GM19043 (cell line): ENCODE data around the gene MACF1.

Experiments used
- ATAC-seq: cut with Tn5 transposase; IDR thresholded peaks from one replicate; pipeline ENCODE4 v1.9.1; 2021; ENCODE audit warnings: low read depth; ENCODE audit not compliant: unreplicated experiment

MACF1 gene

DNA sequence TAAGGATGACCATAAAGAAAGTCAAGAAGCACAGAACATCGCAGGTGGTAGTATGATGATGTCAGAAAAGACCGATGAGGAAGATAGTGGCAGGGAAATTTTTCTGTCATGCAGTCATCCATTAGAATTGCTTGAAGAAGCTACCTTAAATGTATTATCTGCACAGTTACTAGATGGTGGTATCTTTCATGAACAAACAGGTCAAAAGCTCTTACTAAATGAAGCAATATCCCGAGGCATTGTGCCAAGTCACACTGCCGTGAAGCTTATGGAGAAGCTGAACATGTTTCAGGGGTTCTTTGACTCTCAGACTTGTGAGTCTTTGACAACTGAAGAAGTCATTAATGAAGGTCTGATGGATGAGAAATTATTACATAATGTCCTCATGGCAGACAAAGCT is 128.8 kb downstream of the MACF1 start:
- no peak for ATAC-seq

DNA sequence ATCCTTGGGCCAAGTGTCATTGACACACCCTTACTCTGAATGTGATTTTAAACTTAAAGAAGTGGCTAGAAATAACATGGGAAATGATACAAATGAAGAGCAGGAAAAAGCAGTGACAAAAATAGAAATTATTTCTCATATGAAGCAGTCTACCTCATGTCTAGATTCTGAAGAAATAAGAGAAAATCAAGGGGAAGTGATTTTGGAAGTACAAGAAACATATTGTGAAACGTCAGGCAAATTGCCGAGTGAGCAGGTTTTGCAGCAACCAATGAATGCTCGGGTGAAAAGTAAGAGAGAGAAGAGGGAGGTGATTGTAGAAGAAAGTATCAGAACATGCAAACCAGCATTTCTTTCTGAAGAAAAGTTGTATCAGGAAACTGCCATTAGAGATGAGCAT is 130.7 kb downstream of the MACF1 start:
- ATAC-seq: no peak

DNA sequence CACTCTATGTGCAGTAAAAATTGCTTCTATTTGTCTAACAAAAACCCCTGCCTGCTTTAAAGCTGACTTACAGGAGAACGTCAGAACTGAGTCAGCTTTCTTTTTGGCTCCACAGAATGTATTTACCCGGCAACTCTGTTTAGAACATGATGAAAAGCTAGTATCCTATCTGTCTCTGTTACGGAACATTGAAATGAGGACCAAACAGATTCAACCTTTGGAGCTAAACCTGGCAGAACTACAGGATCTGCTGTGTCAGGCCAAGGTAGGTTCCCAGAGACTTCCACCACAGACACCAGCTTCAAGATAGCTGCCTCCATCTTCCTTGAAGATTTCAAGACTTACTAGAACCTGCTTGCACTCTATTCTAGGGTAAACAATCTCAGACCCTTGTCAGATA is 132.6 kb downstream of the MACF1 start:
- ATAC-seq: no peak

DNA sequence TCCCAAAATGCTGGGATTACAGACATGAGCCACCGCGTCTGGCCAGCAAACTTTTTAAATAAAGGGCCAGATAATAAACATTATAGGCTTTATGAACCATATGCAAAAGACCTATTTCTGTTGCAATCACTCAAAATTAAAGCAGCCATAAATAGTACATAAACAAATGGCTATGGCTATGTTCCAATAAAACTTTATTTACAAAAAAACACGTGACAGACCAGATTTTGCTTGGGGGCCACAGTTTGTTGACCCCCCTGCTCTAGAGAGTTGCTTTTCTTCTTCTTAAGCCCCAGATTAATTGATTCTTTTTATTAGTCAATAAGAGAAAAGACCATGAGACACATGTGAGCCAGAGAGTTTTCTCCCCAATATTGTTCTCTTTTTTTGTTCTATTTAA is 138.3 kb downstream of the MACF1 start:
- no peak for ATAC-seq

DNA sequence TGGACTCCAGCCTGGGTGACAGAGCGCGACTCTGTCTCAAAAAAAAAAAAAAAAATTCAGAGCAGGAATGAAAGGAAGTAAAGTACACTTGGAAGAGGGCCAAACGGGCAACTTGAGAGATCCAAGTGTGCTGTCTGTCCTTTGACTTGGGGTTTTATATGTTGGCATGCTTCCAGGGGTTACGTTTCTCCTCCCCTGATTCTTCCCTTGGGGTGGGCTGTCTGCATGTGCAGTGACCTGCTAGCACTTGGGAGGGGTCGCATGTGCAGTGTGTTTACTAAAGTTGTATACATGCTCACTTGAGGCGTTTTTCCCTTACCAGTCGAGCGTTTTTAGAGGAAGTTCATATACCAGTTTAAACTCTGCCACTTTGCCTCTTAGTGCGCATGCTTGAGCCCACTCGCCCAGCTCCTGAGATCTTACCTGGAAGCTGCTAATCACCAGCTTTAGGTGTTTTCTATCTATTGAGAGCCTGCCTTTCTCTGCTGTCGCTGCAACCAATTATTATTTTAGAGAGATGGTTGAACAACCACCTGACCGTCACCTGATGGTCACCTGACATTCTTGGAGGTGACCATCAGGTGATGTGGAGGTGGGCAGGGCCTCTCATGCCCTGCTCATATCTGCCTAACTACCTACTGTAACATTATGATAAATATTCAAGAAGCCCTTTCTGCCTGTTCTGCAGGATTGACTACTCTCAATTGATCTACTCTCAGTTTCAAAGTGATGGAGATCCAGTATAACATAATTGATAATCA is 140.1 kb downstream of the MACF1 start:
- ATAC-seq: no peak

DNA sequence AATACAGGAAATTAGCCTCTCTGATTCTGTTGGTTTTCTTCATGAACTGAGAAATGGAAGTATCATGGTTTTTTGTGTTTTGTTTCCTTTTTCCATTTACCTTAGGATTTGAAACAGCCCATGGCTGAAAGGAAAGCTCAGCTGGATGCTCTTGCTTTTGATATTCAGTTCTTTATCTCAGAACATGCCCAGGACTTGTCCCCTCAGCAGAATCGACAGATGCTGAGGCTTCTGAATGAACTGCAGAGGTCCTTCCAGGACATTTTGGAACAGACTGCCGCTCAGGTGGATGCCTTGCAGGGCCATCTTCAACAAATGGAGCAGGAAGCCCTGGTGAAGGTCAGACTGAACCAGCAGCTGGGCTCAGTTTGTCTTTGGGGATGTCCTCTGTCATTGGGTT is 142.4 kb downstream of the MACF1 start:
- no peak for ATAC-seq

DNA sequence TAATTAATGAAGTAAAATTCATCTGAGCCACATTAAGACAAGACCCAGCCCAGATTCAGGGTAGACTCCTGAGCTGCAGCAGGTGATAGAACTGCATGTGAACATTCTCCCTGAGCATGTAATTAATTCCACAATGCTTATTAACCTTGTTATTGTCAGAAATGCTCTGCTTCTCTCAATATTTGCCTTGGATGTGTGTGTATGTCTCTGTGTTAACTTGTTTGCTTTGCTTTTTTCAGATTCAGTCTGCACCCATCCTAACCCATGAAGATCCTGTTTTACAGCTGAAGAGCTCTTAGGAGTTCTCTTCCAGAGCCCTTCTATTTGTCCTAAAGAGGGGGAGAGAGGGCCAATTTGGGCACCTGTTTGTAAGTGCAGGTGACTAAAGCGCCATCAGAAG is 143.8 kb downstream of the MACF1 start:
- ATAC-seq: no peak

DNA sequence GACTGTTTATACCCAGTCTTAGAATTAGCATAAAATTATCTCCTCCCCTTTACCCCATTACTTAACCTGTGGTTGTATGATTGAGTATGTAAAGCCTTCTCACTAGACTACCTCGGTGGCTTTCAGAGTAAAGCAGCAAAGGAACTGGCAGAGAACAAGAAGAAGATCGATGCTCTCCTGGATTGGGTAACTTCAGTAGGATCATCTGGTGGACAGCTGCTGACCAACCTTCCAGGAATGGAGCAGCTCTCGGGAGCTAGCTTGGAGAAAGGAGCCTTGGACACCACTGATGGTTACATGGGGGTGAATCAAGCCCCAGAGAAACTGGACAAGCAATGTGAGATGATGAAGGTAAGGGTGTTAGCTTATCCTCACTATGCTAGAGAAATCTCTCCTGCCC is 148.4 kb downstream of the MACF1 start:
- no peak for ATAC-seq

DNA sequence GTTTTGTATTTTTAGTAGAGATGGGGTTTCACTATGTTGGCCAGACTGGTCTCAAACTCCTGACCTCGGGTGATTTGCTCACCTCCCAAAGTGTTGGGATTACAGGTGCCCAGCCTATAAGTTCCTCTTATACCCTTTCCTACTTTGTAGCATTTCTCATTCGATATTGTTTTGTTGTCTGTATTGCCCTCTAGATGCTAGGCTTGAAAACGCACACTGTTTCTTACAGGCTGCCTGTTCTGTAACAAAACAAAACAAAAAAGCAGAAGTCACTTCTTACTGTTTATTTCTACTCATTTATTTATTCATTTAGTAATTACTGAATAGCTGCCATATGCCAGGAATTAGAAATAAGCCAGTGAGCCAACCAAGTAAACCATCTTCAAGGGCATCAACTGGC is 150.1 kb downstream of the MACF1 start:
- ATAC-seq: no peak

DNA sequence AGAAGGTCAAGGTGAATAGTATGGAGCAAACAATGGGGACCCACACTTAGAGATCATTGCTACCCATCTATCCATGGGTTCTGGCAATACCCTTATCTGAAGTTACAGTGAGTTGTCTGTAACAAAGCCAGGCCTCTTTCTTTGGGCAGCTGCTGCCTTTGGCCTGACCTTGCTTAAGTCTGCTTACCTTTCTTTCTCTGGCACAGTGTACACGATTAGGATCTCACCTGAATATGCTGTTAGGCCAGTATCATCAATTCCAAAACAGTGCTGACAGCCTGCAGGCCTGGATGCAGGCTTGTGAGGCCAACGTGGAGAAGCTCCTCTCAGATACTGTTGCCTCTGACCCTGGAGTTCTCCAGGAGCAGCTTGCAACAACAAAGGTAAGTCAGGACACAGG is 154.0 kb downstream of the MACF1 start:
- ATAC-seq: no peak

DNA sequence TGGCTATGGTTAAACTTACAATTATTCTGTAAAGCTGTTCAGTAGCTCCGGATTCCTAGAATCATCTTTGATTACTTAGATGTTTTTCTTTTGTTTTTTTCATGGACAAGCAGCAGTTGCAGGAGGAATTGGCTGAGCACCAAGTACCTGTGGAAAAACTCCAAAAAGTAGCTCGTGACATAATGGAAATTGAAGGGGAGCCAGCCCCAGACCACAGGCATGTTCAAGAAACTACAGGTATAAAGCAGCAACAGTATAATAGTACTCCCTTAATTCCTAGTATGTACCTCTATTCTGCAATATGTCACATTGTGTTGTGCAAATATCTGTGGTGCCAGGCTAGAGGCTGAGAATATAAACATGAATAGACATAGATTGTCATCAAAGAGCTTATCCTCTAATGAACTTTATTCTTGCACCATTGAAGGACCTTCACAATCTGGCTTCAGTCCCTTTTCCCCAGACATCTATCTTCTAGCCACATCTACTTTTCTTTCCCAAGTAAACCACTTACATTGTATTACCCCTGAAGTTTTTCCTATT is 154.6 kb downstream of the MACF1 start:
- ATAC-seq: no peak

DNA sequence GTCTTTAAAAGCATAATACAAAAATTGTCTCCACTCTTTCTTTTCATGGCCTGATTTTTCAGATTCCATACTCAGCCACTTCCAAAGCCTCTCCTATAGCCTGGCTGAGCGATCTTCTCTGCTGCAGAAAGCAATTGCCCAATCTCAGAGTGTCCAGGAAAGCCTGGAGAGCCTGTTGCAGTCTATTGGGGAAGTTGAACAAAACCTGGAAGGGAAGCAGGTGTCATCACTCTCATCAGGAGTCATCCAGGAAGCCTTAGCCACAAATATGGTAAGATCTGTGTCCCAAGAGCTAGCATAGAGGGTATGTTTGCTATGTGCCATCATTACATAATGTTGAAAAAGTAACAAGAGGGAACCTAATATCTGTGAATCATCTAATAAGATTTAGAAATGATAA is 156.2 kb downstream of the MACF1 start:
- ATAC-seq: no peak

DNA sequence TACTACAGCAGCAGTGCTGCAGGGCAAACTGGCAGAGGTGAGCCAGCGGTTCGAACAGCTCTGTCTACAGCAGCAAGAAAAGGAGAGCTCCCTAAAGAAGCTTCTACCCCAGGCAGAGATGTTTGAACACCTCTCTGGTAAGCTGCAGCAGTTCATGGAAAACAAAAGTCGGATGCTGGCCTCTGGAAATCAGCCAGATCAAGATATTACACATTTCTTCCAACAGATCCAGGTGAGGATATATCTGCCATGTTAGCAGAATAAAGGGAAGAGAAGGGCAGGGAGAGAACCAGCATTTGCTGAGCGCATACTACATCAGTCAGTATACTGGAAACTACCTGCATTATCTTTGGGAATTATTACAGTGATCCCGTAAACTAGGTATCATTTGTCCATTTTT is 157.0 kb downstream of the MACF1 start:
- ATAC-seq: no peak

DNA sequence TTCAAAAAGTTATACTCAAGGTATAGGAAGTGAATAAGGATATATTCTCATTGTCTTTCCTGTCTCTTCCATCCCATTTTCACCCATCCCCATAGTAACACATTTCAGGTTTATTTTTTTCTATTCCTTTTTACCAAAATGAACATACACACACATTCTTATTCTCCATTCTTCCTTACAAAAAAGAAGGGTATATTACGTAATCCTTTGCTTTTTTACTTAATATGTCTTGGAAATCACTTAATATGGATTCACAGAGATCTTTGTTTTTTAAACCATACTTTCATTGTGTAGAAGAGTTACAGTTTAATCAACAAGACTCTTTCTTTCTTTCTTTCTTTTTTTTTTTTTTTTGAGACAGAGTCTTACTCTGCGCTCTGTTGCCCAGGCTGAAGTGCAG is 158.8 kb downstream of the MACF1 start:
- ATAC-seq: no peak

DNA sequence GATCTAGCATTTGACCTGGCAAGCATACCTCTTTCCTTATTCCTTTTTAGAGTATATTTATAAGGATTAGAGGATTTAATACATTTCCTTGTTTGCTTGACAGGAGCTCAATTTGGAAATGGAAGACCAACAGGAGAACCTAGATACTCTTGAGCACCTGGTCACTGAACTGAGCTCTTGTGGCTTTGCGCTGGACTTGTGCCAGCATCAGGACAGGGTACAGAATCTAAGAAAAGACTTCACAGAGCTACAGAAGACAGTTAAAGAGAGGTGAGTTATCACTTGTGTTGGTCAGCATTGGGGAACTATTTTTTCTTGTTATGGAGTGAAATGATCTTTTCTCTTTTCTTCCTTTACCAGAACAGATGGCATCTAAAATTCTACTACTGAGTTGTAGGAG is 163.6 kb downstream of the MACF1 start:
- ATAC-seq: no peak

DNA sequence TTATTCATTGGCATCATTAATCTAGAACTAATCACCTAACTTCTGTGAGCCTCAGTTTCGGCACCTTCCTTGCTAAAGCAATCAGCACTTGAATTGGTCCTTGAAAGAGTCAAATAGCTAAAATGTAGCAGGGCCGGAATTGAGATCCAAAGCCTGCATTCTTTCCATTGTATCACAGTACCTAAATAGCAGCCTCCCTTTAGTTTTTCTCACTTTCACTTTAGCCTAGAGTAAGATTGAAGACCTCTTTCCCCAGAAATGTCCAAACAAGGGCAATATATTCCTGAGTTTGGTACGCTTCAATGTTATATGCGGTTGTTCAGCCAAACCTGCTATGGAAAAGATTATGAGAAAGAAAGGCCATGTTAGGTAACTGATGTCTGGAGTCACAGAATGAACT is 165.1 kb downstream of the MACF1 start:
- ATAC-seq: no peak

DNA sequence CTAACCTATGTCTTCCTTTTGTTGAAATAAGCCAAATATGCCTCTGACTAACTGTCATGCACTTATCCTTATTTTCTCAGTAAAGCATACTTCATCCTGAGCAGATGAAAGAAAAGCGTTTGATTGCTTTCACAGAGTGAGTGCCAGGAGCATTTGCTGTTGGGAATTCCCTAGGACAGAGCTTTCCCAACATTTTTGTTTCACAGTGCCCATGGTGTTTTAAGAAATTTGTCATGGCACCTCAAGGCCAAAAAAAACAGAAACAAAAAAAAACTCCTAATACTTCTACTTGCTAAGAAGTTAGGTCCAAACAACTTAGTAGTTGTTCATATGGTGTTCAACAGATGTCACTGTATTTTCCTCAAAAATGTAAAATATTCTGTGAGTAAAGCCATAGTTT is 166.1 kb downstream of the MACF1 start:
- ATAC-seq: no peak

DNA sequence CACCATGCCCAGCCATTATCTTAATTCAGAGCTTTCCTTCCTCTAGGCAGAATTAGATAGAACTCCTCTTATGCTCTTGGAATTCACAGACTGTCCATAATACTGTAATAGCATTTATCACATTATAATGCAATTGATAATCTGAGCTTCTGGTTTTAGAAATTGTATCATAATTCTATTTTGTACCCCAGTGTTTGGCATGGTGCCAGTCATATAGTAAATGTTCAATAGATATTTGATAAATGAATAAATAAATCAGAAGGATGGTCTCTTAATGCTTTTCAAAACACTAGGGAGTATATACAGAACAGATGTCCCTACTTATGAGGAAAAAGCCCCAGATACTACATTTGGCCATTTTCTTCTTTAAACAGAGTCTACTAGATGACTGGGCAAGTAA is 167.6 kb downstream of the MACF1 start:
- no peak for ATAC-seq

DNA sequence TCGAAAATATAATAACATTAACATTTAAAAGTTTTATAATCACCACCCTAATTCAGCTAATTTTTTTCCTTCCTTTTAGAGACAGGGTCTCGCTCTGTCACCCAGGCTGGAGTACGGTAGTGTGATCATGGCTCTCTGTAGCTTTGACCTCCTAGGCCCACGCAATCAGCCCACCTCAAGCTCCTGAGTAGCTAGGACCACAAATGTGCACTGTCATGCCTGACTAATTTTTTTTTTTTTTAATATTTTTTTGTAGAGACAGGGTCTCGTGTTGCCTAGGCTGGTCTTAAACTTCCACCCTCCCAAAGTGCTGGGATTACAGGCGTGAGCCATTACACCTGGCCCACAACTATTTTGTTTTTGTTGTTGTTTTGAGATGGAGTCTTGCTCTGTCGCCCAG is 172.2 kb downstream of the MACF1 start:
- no peak for ATAC-seq

DNA sequence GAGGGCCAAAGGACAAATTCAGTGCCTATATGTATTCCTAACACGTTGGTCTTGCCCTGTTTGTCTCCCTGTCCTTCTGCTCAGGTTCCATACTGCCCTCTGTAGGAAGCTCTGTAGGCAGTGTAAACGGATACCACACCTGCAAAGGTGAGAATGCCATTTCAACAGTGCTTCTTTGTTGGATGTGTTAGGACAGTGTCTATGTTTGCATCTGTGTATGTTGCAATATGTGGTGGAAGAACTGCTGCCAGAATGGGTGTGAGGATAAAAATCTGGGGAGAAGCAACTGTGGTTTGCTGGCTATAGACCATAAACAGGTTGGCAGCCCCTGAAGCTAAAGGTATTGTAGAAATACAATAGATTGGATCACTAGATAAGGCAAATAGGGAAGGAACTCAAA is 173.9 kb downstream of the MACF1 start:
- no peak for ATAC-seq

DNA sequence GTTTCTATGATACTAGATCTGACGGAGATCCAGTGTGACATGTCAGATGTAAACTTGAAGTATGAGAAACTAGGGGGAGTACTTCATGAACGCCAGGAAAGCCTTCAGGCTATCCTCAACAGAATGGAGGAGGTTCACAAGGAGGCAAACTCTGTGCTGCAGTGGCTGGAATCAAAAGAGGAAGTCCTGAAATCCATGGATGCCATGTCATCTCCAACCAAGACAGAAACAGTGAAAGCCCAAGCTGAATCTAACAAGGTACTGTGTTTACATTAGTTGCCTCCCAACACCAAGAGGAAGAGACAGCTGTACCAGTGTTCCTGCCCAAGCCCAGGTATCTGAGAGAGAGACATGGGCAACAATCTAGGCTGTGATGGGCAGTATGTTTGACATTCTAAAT is 174.7 kb downstream of the MACF1 start:
- no peak for ATAC-seq

DNA sequence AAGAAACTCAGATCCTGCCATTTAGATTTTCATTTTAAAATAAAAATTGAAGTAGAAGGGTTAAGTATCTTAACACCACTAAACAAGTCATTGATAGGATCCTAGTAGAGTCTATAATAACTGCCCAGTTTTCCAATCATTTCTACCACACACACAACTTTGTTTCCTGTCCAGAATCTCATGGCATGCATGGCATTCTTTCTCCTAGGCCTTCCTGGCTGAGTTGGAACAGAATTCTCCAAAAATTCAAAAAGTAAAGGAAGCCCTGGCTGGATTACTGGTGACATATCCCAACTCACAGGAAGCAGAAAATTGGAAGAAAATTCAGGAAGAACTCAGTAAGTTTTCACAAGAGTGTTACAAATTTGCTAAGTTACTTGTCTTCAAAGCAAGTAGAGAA is 175.5 kb downstream of the MACF1 start:
- no peak for ATAC-seq

DNA sequence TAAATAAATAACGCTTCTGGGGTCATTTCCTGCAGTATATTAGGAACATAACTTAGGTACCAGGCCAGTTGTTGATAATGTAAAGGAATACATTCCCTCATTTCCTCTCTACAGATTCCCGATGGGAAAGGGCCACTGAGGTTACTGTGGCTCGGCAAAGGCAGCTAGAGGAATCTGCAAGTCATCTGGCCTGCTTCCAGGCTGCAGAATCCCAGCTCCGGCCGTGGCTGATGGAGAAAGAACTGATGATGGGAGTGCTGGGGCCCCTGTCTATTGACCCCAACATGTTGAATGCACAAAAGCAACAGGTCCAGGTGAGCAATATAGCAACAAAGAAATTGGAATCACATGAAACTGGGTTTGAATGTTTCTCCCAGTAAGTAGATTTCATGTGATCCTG is 177.3 kb downstream of the MACF1 start:
- no peak for ATAC-seq
